ENCODE data around the gene PMM1. TPM values are rescaled to one million over a fixed set of nuclear protein-coding genes. Genes with fewer than 3 reads are reported as not detected.

Gene PMM1
- total RNA-seq, 1 donor from 2014 or later: 12.9 TPM

- ATAC-seq (peak; percentile 98), DNase-seq (peak; percentile 100)
- intact Hi-C loops (cut with micrococcal nuclease): no loop called here
Observed at GRCh38 chr22:41543854-41544670, 45.6 kb downstream of the PMM1 start, which contains the start of gene POLR3H. Gene POLR3H (minus strand): TSS chr22:41544470. CDS start chr22:41544101, 369 bp downstream.

DNA sequence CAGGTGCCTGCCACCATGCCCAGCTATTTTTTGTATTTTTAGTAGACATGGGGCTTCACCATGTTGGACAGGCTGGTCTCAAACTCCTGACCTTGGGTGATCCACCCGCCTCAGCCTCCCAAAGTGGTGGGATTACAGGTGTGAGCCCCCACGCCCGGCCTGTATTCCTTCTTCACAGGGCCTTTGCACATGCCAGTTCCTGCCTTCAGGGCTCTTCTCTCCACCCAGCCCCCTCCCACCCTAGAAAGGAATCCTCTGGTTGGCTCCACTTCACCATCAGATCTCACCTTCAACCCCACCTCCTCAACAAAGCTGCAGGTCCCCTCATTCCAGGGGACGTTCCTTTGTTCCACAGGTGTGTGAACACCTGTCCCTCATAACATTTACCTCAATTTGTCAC, 47.4 kb downstream of the PMM1 start:
- intact Hi-C loops (cut with micrococcal nuclease): no loop called here
- DNase-seq (no peak), ATAC-seq (no peak)

GRCh38 chr22:41541484-41541883, 48.2 kb downstream of the PMM1 start:
- no peak for ATAC-seq
- DNase-seq: no peak
- intact Hi-C loops (cut with micrococcal nuclease): no loop called here

- DNase-seq: no peak
- intact Hi-C loops (cut with micrococcal nuclease): no loop called here
- ATAC-seq: no peak
Observed at GRCh38 chr22:41540365-41540764, 49.3 kb downstream of the PMM1 start.

GRCh38 chr22:41540006-41540315, 49.7 kb downstream of the PMM1 start:
- intact Hi-C loops (cut with micrococcal nuclease): no loop called here
- DNase-seq (no peak), ATAC-seq (no peak)

- intact Hi-C loops (cut with micrococcal nuclease): no loop called here
- ATAC-seq (no peak), DNase-seq (no peak)
Observed at GRCh38 chr22:41539146-41540005, 50.3 kb downstream of the PMM1 start.

GRCh38 chr22:41538583-41538982, 51.1 kb downstream of the PMM1 start:
- ATAC-seq (no peak), DNase-seq (no peak)
- intact Hi-C loops (cut with micrococcal nuclease): no loop called here

DNA sequence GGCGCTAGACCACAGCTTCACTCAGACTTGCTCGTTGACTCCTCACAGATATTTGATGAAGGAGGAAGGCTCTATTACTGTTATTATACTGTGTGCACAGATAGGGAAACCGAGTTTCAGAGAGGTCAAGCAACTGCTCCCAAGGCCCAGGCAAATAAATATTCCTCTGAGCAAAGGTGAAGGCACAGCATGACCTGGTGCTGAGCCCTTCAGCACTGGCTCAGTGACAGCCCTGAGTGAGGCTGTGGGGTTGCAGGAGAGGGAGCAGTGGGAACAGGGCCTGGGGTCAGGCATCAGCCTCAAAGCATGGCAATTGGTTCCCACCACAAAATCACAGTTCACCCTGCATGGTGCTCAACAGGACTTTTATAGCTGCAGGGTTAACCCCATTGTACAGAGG, 52.4 kb downstream of the PMM1 start:
- intact Hi-C loops (cut with micrococcal nuclease): no loop called here
- DNase-seq: no peak
- no peak for ATAC-seq

DNA sequence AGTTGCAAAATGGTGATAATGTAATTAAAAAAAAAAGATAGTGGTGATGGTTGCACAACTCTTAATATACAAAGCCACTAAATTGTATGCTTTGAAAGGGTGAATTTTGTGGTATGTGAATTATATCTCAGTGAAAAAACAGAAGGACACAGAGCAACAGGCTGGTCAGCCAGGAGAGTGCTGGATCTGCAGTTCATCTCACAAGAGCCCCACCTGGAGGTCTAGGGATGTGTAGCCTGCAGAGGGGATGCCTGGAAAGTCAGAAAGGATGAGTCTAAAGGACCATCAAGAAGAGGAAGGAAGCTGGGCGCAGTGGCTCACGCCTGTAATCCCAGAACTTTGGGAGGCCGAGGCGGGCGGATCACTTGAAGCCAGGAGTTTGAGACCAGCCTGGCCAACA, 54.4 kb downstream of the PMM1 start:
- DNase-seq: no peak
- intact Hi-C loops (cut with micrococcal nuclease): no loop called here
- ATAC-seq: no peak

- peak; percentile 23 for ATAC-seq
- intact Hi-C loops (cut with micrococcal nuclease): no loop called here
- no peak for DNase-seq
Observed at GRCh38 chr22:41534219-41534618, 55.4 kb downstream of the PMM1 start.

- intact Hi-C loops (cut with micrococcal nuclease): no loop called here
Observed at GRCh38 chr22:41532908-41533825, 56.5 kb downstream of the PMM1 start.

GRCh38 chr22:41531715-41532477, 57.7 kb downstream of the PMM1 start:
- intact Hi-C loops (cut with micrococcal nuclease): no loop called here
- peak; percentile 17 for ATAC-seq
- no peak for DNase-seq

More at GRCh38 chr22:41532908-41533825, 56.5 kb downstream of the PMM1 start:
- peak; percentile 88 for DNase-seq
- ATAC-seq: peak; percentile 65

- ATAC-seq: peak; percentile 4
- peak; percentile 48 for DNase-seq
- intact Hi-C loops (cut with micrococcal nuclease): no loop called here
Observed at GRCh38 chr22:41530890-41531714, 58.5 kb downstream of the PMM1 start.

DNA sequence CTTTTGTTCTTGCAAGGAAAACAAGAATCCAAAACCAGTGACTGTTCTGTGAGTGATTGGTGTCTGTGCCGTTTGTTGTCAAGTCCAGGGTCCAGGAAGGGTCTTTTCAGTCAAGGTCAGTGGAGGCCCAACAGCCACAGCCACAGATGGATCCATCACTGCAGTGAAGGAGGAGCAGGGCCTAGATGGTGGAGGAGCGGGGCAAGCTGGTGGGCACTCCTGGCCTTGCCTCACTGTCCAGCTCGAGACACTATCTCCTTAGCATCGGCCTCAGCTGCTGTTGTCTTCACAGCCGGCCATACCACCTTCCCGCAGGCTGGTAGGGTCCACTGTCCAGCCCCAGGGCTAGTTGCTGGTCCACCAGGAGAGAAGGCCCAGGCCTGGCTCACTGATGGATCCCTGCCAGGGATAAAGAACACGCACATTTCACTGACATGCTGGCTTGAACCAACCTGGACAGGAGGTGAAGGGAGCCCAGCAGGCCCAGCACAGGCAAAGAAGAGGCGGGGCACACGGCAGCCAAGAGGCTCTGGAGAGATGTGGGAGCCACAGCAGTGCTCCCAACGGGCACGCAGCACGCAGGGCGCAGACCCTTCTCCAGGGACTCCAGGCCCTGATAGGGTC, 60.6 kb downstream of the PMM1 start:
- ATAC-seq (no peak), DNase-seq (no peak)
- intact Hi-C loops (cut with micrococcal nuclease): loop anchor here (5.0 kb wide), 1 partner anchor 127 kb away; no protein-coding TSS in a partner anchor

GRCh38 chr22:41528132-41528766, 61.4 kb downstream of the PMM1 start:
- ATAC-seq (no peak), DNase-seq (no peak)
- intact Hi-C loops (cut with micrococcal nuclease): loop anchor here (5.0 kb wide), 1 partner anchor 126 kb away; no protein-coding TSS in a partner anchor

All from left ventricle myocardium superior (tissue), 1 donor.